HUES48 (cell line): ENCODE results near the gene DSP.

Experiments
- H3K27ac ChIP-seq: one replicate; pipeline ENCODE4 v1.7.0; 2013; ENCODE audit warnings: low read depth, low read length, inconsistent platforms
- H3K27me3 ChIP-seq: 2 replicates; pipeline ENCODE4 v1.6.1; 2013; ENCODE audit warnings: mild to moderate bottlenecking, low read length; ENCODE audit not compliant: control insufficient read depth, insufficient read depth
- H3K36me3 ChIP-seq: 2 replicates; pipeline ENCODE4 v1.6.1; 2013; ENCODE audit warnings: low read length; ENCODE audit not compliant: control insufficient read depth, insufficient read depth
- H3K4me1 ChIP-seq: 2 replicates; pipeline ENCODE4 v1.6.1; 2013; ENCODE audit warnings: mild to moderate bottlenecking, low read length; ENCODE audit not compliant: control insufficient read depth, insufficient read depth
- H3K4me3 ChIP-seq: 2 replicates; pipeline ENCODE4 v1.5.1; 2013; ENCODE audit warnings: mild to moderate bottlenecking, low read depth, low read length
- H3K9ac ChIP-seq: 2 replicates; pipeline ENCODE4 v1.6.1; 2013; ENCODE audit warnings: mild to moderate bottlenecking, low read depth, low read length, moderate library complexity
- H3K9me3 ChIP-seq: 2 replicates; pipeline ENCODE4 v1.6.1; 2013; ENCODE audit warnings: low read length; ENCODE audit not compliant: control insufficient read depth, insufficient read depth

The DSP gene

GRCh38 chr6:7535498-7535897 is 6.0 kb upstream of the DSP start:
- H3K4me1 ChIP-seq = peaks cover 14% of the 10 kb centered on the region
- H3K27me3 ChIP-seq = peaks cover 26% of the 10 kb centered on the region
- H3K9ac ChIP-seq = no peak overlapping the region
- H3K4me3 ChIP-seq = no peak overlapping the region
- H3K27ac ChIP-seq = no peak overlapping the region
- no peaks in the 10 kb centered on the region for H3K36me3 ChIP-seq
- no peaks in the 10 kb centered on the region for H3K9me3 ChIP-seq

GRCh38 chr6:7537565-7538174 is 3.8 kb upstream of the DSP start:
- no peaks in the 10 kb centered on the region for H3K9me3 ChIP-seq
- peaks cover 7% of the 10 kb centered on the region for H3K4me1 ChIP-seq
- H3K9ac ChIP-seq = no peak overlapping the region
- no peaks in the 10 kb centered on the region for H3K36me3 ChIP-seq
- H3K27me3 ChIP-seq = peaks cover 32% of the 10 kb centered on the region
- H3K4me3 ChIP-seq = no peak overlapping the region
- no peak overlapping the region for H3K27ac ChIP-seq

GRCh38 chr6:7538484-7538883 is 3.0 kb upstream of the DSP start:
- Histone ChIP-seq H3K27ac (no peak overlapping the region), H3K27me3 (peaks cover 33% of the 10 kb centered on the region), H3K9ac (no peak overlapping the region)

DNA sequence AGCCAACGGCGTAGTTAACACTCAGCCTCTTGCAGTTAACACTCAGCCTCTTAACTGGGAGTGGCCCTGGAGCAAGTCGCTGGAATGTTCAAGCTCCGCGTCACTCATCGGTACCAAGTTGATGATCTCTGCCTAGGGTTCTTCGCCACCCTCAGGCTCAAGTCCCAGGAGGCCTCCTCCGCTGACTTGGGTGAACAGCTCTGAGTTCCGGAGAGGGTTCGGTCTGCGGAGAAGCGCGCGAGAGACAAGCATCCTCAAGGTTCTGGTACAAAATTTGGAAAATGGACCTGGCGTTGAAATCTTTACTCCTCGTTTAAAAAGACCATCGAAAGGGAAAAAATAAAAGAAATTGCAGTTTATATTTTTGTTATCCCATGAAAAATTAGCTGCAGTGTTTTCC is 876 bp upstream of the DSP start:
- Histone ChIP-seq H3K4me3 (peak overlapping the region; percentile 83), H3K36me3 (no peaks in the 10 kb centered on the region), H3K4me1 (peaks cover 27% of the 10 kb centered on the region), H3K9ac (no peak overlapping the region), H3K27ac (peak overlapping the region; percentile 91), H3K27me3 (peaks cover 52% of the 10 kb centered on the region), H3K9me3 (no peaks in the 10 kb centered on the region)

More at GRCh38 chr6:7538484-7538883, 3.0 kb upstream of the DSP start:
- Histone ChIP-seq H3K4me3 (no peak overlapping the region), H3K4me1 (peaks cover 6% of the 10 kb centered on the region), H3K36me3 (no peaks in the 10 kb centered on the region), H3K9me3 (no peaks in the 10 kb centered on the region)

DNA sequence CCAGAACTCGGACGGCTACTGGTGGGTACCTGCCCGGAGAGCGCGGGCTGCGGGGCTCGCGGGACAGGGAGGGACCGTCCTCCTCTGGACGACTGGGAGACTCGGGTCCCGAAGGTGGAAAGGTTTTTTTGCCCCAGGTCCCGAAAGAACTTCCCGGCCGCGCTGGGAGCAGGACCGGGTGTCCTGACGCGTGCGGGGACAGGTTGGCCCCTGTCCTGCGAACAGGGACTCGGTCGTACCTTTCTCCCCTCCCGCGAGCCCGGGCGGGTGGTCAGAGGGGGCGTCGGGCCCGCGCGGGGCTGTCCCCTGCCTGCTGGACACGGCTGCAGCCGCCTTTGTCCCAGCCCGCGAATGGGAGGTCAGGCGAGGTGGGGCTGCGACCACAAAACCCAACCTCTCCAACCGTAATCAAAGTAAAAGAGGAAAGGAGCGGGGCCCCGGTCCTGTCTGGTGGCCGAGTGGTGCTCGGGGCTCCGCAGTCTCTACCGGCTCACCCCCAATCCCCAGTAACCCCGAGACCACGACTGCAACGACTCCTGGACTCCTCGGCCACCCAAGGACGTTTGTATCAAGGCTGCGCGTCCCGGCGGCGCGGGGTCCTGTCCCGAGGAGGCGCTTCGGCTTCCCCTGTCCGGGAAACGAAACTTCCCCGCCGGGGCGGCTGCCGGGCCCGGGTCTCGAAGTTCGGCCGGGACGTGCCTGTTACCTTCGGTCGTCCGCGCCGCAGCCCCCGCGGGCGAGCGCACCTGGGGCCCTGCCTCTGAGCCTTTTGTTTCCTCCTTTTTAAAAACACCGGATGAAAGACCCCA is 798 bp downstream of the DSP start:
- Histone ChIP-seq H3K27ac (peak overlapping the region; percentile 91), H3K9me3 (no peaks in the 10 kb centered on the region), H3K4me3 (peak overlapping the region; percentile 83), H3K36me3 (no peaks in the 10 kb centered on the region), H3K27me3 (peaks cover 55% of the 10 kb centered on the region), H3K4me1 (peaks cover 40% of the 10 kb centered on the region), H3K9ac (peak overlapping the region; percentile 59)

- Histone ChIP-seq H3K4me1 (peaks cover 40% of the 10 kb centered on the region), H3K27me3 (peaks cover 53% of the 10 kb centered on the region), H3K36me3 (no peaks in the 10 kb centered on the region), H3K27ac (peak overlapping the region; percentile 91), H3K4me3 (peak overlapping the region; percentile 83), H3K9ac (no peak overlapping the region), H3K9me3 (no peaks in the 10 kb centered on the region)
Observed at GRCh38 chr6:7542874-7543624, 1.6 kb downstream of the DSP start.

GRCh38 chr6:7543789-7544424 is 2.4 kb downstream of the DSP start:
- Histone ChIP-seq H3K27ac (no peak overlapping the region), H3K9me3 (no peaks in the 10 kb centered on the region), H3K4me3 (peak overlapping the region; percentile 83), H3K27me3 (peaks cover 44% of the 10 kb centered on the region), H3K9ac (no peak overlapping the region), H3K36me3 (no peaks in the 10 kb centered on the region), H3K4me1 (peaks cover 49% of the 10 kb centered on the region)

DNA sequence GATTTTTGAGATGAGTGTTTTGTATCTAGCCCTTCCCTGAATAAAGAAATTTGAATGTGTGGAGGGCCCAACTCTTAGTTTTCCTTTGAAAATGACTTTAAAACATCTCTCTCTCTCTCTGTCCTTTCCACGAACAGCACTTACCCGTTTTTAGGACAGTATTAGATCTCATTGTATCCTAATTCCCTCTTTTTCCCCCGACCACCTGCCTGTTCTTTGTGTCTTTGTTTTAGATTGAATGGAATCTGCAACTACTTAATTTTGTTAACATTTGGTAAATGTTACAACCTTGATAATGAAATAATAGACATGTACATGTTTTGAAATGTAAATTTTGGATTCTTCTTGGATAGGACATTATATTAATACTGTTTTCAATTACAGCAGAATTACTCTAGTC is 3.1 kb downstream of the DSP start:
- Histone ChIP-seq H3K27ac (no peak overlapping the region), H3K4me3 (peak overlapping the region; percentile 83), H3K36me3 (no peaks in the 10 kb centered on the region), H3K9me3 (no peaks in the 10 kb centered on the region), H3K27me3 (peaks cover 38% of the 10 kb centered on the region), H3K4me1 (peaks cover 50% of the 10 kb centered on the region), H3K9ac (no peak overlapping the region)

DNA sequence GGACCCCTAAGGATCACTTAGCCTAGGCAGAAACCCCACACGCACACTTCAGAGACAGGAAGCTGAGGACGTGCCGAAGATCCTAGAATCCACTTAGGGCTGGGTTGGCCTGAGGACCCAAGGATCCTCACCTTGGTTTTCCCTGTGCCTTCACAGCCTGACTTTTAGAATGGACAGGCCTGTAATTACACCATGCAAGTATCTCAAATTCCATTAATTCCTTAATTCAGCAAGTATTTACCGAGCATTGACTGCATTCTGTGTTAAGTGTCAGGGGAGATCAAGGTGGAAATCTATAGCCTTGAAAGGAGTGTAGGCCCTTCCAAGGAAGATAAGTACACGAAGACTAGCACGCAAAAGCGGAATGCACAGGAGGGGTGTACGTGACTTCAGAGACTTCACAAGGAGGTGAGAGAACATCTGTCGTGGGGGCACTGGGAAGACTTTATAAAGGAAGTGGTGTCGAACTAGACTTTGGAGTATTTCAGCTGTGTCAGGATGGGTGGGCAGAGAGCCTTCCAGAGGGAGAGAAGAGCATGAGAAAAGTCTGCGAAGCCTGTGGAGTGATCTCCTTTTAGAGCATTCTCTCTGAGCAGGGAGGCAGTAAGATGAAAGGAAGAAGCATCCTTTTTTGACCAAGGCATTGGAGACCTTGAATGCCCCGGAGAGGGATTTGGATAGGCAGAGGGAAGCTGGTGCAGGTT is 4.0 kb downstream of the DSP start:
- Histone ChIP-seq H3K36me3 (no peaks in the 10 kb centered on the region), H3K4me1 (peaks cover 52% of the 10 kb centered on the region), H3K9me3 (no peaks in the 10 kb centered on the region), H3K9ac (no peak overlapping the region), H3K27me3 (peaks cover 29% of the 10 kb centered on the region), H3K4me3 (no peak overlapping the region), H3K27ac (peak overlapping the region; percentile 59)

DNA sequence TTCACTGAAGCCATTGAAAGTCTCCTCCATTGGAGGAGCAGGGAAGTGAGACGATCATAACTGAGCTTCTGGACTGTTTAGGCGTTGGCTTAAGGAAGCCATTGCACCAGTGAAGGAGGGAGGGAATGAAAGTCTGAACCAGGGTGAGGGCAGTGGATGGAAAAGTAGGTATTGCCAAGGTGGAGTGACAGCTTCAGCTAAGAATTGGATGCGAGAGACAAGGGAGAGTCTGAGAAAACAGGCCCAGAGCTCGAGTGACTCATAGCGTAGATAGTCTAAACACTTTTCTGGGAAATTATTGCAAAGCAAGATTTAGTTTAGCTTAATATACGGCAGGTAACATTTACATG is 4.5 kb downstream of the DSP start:
- peaks cover 24% of the 10 kb centered on the region for H3K27me3 ChIP-seq
- no peaks in the 10 kb centered on the region for H3K9me3 ChIP-seq
- no peaks in the 10 kb centered on the region for H3K36me3 ChIP-seq
- no peak overlapping the region for H3K27ac ChIP-seq
- H3K4me3 ChIP-seq = no peak overlapping the region
- H3K9ac ChIP-seq = no peak overlapping the region
- H3K4me1 ChIP-seq = peaks cover 51% of the 10 kb centered on the region
